ENCODE data around the gene PRSS23.

- TF ChIP-seq CTCF (IDR thresholded peaks at IDR 0.05) (no peak), POLR2A (IDR thresholded peaks at IDR 0.05) (no peak), EP300 (IDR thresholded peaks at IDR 0.05) (no peak)
Measured at GRCh38 chr11:86787018-86787536, 13.3 kb upstream of the PRSS23 start.
